Stomach smooth muscle (tissue), 2 donors: Measurements from ENCODE around the gene SAMD7.

Experiments
- H3K27ac ChIP-seq: one replicate; pipeline ENCODE4 v1.7.0; 2013; ENCODE audit warnings: mild to moderate bottlenecking, low read length, inconsistent platforms
- H3K27me3 ChIP-seq, 2 donors: one replicate each; pipeline ENCODE4 v1.7.0; 2013; ENCODE audit warnings: low read length in 2 of 2; ENCODE audit not compliant: insufficient read depth in 2 of 2, control insufficient read depth in 1 of 2
- H3K36me3 ChIP-seq, 2 donors: one replicate each; pipeline ENCODE4 v1.7.0; 2013; ENCODE audit warnings: low read length in 2 of 2; ENCODE audit not compliant: control insufficient read depth in 2 of 2, insufficient read depth in 2 of 2
- H3K4me1 ChIP-seq: one replicate; pipeline ENCODE4 v1.7.0; 2013; ENCODE audit warnings: low read length; ENCODE audit not compliant: control insufficient read depth, insufficient read depth
- H3K4me3 ChIP-seq, 2 donors: one replicate each; pipeline ENCODE4 v1.7.0; 2013; ENCODE audit warnings: low read length in 2 of 2
- H3K9ac ChIP-seq, 2 donors: one replicate each; pipeline ENCODE4 v1.7.0; 2013; ENCODE audit warnings: low read length in 2 of 2, mild to moderate bottlenecking in 1 of 2
- H3K9me3 ChIP-seq, 2 donors: one replicate each; pipeline ENCODE4 v1.7.0; 2013; ENCODE audit warnings: low read length in 2 of 2; ENCODE audit not compliant: control insufficient read depth in 2 of 2
- donor health status: healthy.
- donor health status: Pancreatic carcinoma.

Gene SAMD7

GRCh38 chr3:169966951-169967915, 55.9 kb downstream of the SAMD7 start:
- Histone ChIP-seq H3K36me3 (no peaks in the 10 kb centered on the region), H3K27me3 (no peaks in the 10 kb centered on the region), H3K27ac (peak overlapping the region; percentile 86), H3K4me3 (peak overlapping the region; percentile 92 to 100), H3K4me1 (peaks cover 5% of the 10 kb centered on the region), H3K9me3 (no peaks in the 10 kb centered on the region), H3K9ac (peak overlapping the region; percentile 95 to 98)

GRCh38 chr3:169968224-169968885, 57.0 kb downstream of the SAMD7 start:
- H3K27me3 ChIP-seq = no peaks in the 10 kb centered on the region
- H3K27ac ChIP-seq = no peak overlapping the region
- peak overlapping the region; percentile 21 to 95 for H3K9ac ChIP-seq
- H3K9me3 ChIP-seq = no peaks in the 10 kb centered on the region
- H3K4me3 ChIP-seq = peak overlapping the region; percentile 7 to 92
- no peaks in the 10 kb centered on the region for H3K36me3 ChIP-seq
- peaks cover 5% of the 10 kb centered on the region for H3K4me1 ChIP-seq

GRCh38 chr3:169969174-169970095, 58.1 kb downstream of the SAMD7 start:
- Histone ChIP-seq H3K9me3 (no peaks in the 10 kb centered on the region), H3K4me3 (no peak overlapping the region), H3K27me3 (no peaks in the 10 kb centered on the region), H3K27ac (no peak overlapping the region), H3K36me3 (no peaks in the 10 kb centered on the region), H3K9ac (no peak overlapping the region), H3K4me1 (peaks cover 5% of the 10 kb centered on the region)

- Histone ChIP-seq H3K27me3 (no peaks in the 10 kb centered on the region), H3K27ac (no peak overlapping the region), H3K36me3 (peaks cover 0 to 1% of the 10 kb centered on the region in 2 donors), H3K9ac (no peak overlapping the region), H3K9me3 (no peaks in the 10 kb centered on the region), H3K4me1 (peaks cover 5% of the 10 kb centered on the region), H3K4me3 (no peak overlapping the region)
Measured at GRCh38 chr3:169970847-169971246, 59.5 kb downstream of the SAMD7 start.

- Histone ChIP-seq H3K27ac (no peak overlapping the region), H3K4me3 (no peak overlapping the region), H3K9me3 (no peaks in the 10 kb centered on the region), H3K27me3 (no peaks in the 10 kb centered on the region), H3K36me3 (peaks cover 3 to 7% of the 10 kb centered on the region in 2 donors), H3K9ac (no peak overlapping the region), H3K4me1 (no peaks in the 10 kb centered on the region)
Measured at GRCh38 chr3:169971522-169971921, 60.1 kb downstream of the SAMD7 start.

GRCh38 chr3:169980055-169980454, 68.7 kb downstream of the SAMD7 start:
- Histone ChIP-seq H3K27me3 (no peaks in the 10 kb centered on the region), H3K4me1 (no peaks in the 10 kb centered on the region), H3K9me3 (no peaks in the 10 kb centered on the region), H3K4me3 (no peak overlapping the region), H3K36me3 (peaks cover 39 to 56% of the 10 kb centered on the region in 2 donors), H3K27ac (no peak overlapping the region), H3K9ac (no peak overlapping the region)

- H3K36me3 ChIP-seq = peaks cover 46 to 54% of the 10 kb centered on the region in 2 donors
- H3K27ac ChIP-seq = no peak overlapping the region
Measured at GRCh38 chr3:169984292-169984691, 72.9 kb downstream of the SAMD7 start.

More at GRCh38 chr3:169984292-169984691, 72.9 kb downstream of the SAMD7 start:
- Histone ChIP-seq H3K27me3 (no peaks in the 10 kb centered on the region), H3K4me1 (no peaks in the 10 kb centered on the region), H3K4me3 (no peak overlapping the region), H3K9me3 (no peaks in the 10 kb centered on the region), H3K9ac (no peak overlapping the region)
